Inflammatory macrophage (primary cell): Measurements from ENCODE around the gene HPGDS.
"Not testable (repeated sequence)": the region's sequence is repeated elsewhere in the genome, so short reads cannot be mapped to it uniquely, and the experiment has no call there.

ENCODE experiments used
- DNase-seq, 2 donors: peaks; one replicate each; pipeline ENCODE4 v3.0.0-alpha.2; 2020 to 2022
- total RNA-seq, 18 experiments: gene quantifications; one replicate each; lab custom pipeline; 2026; ENCODE audit warnings: mixed read lengths in 6 of 18, inconsistent platforms in 2 of 18; lab: John Stamatoyannopoulos, UW

Gene HPGDS
- 14.1 to 77.6 (median 33.0) reads per million in 18 experiments for total RNA-seq

GRCh38 chr4:94342694-94343093 is at the start of gene HPGDS:
Gene HPGDS (minus strand): TSS chr4:94342836. CDS start chr4:94334629, 8,207 bp downstream.
- DNase-seq: peak; percentile 51 to 72

DNA sequence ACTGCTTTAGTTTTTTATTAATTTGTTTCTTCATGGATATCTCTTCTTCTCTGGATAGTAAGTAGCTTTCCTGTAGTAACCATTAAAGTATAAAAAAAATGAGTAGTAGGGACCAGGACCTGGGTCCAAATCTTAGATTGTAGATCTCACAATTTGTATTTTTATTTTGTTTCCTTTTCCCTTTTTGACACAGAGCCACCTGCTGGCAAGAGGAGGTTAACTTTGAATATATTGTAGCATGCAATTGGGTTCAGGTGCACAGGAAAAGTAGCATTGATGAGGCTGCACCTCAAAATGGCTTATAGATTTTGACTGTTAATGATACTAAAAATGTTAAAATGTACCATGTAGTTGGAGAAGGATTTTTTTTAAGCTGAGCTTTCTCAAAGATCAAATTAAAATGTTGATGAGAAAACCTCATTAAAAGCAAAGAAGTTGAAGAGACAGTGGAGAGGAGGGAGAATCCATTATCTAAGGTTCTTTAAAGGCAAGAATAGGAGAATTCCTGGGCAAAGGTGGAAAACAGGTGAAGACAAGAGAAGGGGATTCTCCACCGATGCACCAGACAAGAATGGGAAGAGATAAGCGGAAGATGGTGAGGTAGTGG is 48.3 kb upstream of the HPGDS start:
- peak; percentile 42 to 49 for DNase-seq

GRCh38 chr4:94389595-94390267 is 47.1 kb upstream of the HPGDS start:
- DNase-seq: no peak

- DNase-seq: not testable (repeated sequence)
These were observed 45.3 kb upstream of the HPGDS start for GRCh38 chr4:94387965-94388364.

DNA sequence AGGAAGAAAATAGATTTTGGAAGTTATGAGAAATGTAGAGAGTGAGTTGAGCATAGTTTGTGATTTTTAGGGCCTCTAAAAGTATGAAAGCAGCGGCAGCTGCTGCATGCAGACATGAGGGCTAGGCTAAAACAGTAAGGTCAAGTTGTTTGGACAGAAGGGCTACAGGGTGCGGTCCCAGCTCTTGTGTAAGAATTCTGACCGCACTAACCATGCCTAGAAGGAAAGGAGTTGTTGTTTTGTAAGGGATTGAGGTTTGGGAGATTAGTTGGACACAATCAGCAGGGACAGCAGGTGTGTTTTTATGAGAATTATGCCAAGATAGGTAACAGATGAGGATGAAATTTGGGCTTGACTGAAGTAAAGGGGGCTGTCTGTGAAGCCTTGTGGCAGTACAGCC is 42.8 kb upstream of the HPGDS start:
- not testable (repeated sequence) for DNase-seq

- not testable (repeated sequence) for DNase-seq
These were observed 40.3 kb upstream of the HPGDS start for GRCh38 chr4:94382891-94383290.

DNA sequence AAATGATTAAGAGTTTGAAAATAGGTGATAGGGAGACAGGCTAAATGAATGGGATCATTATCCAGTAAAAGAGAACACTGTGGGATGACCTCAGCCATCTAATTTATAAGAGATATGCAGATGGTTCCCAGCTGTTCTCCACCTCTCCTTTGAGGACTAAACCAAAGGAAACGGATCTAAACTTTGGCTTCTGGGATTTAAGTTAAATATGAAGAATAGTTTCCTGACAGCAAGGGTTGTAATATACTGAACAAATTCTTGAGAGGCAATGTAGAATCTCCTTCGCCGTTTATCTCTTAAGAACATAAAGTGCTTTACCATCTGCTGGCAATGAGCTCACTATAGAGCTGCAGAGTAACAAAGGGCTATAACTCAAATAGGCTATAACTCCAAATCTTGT is 35.4 kb upstream of the HPGDS start:
- no peak for DNase-seq

DNA sequence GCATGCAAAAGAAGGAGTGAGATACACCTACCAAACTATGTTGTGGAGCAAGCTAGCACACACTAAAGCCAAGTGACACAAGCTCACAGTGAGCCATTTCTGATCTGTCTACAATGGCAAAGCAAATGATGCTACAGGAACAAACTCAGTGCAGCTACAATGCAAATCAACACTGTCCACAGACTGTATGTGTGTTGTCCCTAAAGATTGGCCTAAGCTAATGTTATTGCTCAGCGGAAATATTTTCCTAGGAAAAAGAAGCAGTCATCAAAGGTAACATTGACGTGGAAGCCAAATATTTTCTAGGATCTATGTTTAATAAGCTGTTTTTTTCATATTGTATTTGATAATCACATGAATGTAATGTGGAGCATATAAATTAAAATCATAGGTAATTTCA is 34.7 kb upstream of the HPGDS start:
- DNase-seq: no peak

DNA sequence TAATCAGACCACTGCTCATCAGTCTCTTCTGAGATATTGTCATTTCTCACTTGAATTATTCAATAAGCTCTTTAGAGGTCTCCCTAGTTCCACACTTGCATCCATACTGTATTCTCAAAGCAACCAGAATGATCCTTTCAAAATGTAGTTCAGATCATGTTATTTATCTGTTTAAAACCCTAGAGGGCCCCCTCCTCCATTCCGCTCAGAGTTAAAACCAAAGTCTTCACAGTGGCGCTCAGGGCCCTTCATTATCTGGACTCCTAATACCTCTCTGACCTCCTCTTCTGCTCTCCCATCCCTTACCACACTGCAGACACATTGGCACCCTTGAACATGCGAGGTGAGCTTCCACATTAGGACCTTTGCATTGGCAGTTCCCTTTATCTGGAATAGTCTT is 32.7 kb upstream of the HPGDS start:
- DNase-seq: no peak

- DNase-seq: no peak
These were observed 31.1 kb upstream of the HPGDS start for GRCh38 chr4:94373752-94374151.

DNA sequence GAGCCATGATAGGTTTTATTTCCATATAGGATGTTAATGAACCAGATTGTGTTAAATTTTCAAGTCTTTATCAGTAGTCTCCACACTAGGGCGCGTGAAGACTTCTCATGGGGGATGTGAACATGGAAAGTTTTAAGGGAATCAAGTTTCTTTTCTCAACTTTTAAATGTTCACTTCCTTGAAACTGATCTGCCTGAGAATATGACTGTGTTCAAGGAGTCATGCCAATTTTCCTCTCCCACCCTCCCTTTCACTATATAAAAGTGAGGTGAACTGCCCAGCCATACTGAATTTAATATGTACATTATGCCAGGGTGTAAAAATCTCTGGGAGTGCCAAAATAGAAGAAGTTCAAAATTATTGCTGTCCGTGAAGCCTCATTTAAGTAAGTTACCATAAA is 30.4 kb upstream of the HPGDS start:
- DNase-seq: no peak

GRCh38 chr4:94372228-94372978 is 29.8 kb upstream of the HPGDS start:
- no peak for DNase-seq

DNA sequence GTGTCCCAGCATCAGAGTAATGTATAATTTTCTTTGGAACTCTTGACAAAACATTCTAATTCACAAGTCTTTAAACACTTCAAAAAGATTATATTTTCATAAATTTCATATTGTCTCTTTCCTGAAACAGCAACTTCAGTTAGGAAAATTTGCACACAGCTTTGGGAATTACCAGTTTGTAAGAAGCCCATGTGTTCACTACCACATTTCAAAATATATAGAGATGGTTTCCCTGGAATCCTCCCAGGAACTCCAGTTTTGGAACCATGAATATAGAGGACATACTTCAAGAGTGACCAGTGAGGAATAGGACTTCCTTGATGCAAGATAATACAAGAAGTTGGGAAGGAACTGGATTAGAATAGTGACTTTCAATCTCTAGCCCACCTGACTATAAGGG is 28.7 kb upstream of the HPGDS start:
- DNase-seq: no peak

DNA sequence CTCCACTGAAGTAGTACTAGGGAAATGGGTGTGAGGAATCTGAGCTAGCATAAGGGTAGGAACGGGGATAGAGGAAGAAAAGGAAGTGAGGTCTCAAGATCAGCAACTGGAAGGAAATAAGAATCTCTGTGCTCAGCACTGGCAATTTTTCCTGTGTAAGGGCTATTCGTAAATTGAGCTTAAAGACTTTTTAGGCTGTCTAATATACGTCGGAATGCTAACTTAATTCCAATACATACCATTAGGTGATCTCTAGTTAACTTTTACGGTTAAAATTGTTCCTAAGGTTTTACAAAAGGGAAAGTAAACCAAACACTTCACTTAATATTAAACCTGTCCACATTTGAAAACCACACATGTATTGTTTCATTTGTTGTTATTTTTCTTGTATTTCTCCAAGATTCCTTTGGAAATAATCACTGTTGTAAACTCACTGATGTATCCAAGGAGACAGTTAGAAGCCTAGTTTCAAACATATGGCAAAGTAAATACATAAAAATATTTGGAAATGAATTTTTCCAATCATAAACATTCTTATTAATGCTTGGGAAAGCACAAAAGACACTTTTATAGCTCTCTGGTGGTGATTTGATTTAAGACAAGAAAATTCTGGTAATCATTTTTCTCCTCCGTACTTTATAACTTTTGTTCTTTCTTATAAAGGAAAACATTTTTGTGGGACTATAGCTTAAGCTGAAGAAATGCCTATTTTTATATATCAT is 28.1 kb upstream of the HPGDS start:
- no peak for DNase-seq

DNA sequence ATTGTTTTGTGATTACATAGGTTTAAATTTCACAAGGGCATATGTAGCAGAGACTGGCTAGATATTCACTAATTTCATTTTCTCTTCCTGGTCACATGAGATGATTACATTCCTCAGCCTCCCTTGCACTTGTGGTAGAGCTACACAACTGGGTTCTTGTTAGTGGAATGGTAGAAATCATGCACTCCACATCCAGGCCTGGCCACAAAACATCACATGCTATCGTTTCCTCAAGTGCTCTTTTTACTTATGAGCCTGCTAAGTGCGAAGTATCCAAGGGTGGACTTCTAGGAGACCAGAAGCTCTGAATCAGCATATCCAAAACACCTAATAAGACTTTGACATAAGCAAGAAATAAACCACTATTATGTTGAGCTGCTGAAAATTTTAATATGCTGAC is 26.4 kb upstream of the HPGDS start:
- no peak for DNase-seq

GRCh38 chr4:94368459-94368858 is 25.8 kb upstream of the HPGDS start:
- no peak for DNase-seq

GRCh38 chr4:94365304-94365703 is 22.7 kb upstream of the HPGDS start:
- DNase-seq: no peak

GRCh38 chr4:94364527-94364926 is 21.9 kb upstream of the HPGDS start:
- DNase-seq: no peak

GRCh38 chr4:94363136-94363655 is 20.6 kb upstream of the HPGDS start:
- DNase-seq: no peak

GRCh38 chr4:94359838-94360237 is 17.2 kb upstream of the HPGDS start:
- no peak for DNase-seq

DNA sequence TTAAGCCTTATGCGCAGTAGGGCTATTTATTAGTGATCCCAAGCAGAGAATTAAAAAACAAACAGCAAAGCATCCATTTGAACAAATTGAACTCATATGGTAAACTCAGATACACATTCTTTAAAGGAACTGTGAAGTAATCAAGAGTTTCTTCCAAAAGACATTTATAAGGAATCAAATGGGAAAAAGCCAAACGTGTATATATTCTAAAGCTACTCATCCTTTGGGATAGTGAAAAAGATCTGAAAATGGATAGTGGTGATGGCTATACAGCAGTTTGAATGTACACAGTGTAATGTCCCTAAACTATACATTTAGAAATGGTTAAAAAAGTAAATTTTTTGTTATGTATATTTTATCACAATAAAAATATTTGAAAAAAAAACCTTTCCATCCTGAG is 16.6 kb upstream of the HPGDS start:
- DNase-seq: no peak

DNA sequence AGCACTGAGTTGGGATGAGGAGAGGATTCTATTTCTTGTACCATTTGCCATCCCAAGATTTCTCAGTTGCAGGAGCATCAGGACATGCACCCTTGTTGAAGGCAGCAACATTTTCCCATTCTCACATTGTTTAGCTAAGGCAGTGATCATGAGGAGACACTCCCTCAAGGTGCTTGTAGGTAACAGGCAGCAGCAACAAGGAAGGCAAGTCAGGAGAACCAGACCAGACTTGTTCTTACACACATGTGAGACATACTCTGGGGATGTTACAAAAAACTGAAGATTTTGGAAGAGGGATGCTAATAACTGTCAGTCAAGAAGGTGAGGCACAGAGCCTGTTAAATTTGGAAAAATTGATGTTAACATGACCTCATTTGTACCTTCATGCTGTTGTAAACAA is 15.5 kb upstream of the HPGDS start:
- no peak for DNase-seq

- no peak for DNase-seq
These were observed 15.0 kb upstream of the HPGDS start for GRCh38 chr4:94357624-94358023.
